B cell (primary cell): ENCODE measurements around the gene PNPLA6. TPM values are rescaled to one million over a fixed set of nuclear protein-coding genes. Genes with fewer than 3 reads are reported as not detected.

Source experiments
- ATAC-seq: fragments of 200-7000 bp; cut with Tn5 transposase; one replicate; pipeline ENCODE4 v1.10.0; 2021; ENCODE audit warnings: low read depth, mild to moderate bottlenecking, moderate number of reproducible peaks, moderate library complexity
- CTCF ChIA-PET: fragments of 350-600 bp; sonication (Branson Sonifier 250); formaldehyde crosslinking; loops from one replicate; lab custom pipeline; 2021; ENCODE audit warnings: antibody characterized with exemption, inconsistent platforms; lab: Charles Lee
- POLR2A ChIA-PET: fragments of 350-600 bp; sonication (Branson Sonifier 250); formaldehyde crosslinking; loops from one replicate; lab custom pipeline; 2021; ENCODE audit warnings: antibody characterized with exemption; lab: Charles Lee
- DNase-seq: peaks from one replicate; pipeline ENCODE4 v3.0.0; 2013
- H2AFZ ChIP-seq: 2 replicates; pipeline ENCODE4 v1.6.1; 2012; ENCODE audit warnings: mild to moderate bottlenecking, low read depth, low read length; ENCODE audit not compliant: insufficient read depth, poor library complexity, severe bottlenecking
- H3K27ac ChIP-seq, 2 donors: 1 replicate in 1 of 2; 2 replicates in 1 of 2; pipeline ENCODE4 v1.5.1; 2012 to 2013; ENCODE audit warnings: low read length in 2 of 2, mild to moderate bottlenecking in 2 of 2, moderate library complexity in 1 of 2
- H3K27me3 ChIP-seq, 4 experiments: fragments of 200-600 bp in 1 of 4; sonication (generic) in 1 of 4; replicated peaks in 1 of 4; 1 replicate in 2 of 4; 2 replicates in 2 of 4; pipeline versions ENCODE4 v1.6.1 to v1.7.0; 2013 to 2016; ENCODE audit warnings: low read length in 3 of 4, mild to moderate bottlenecking in 2 of 4, mixed read lengths in 1 of 4, moderate library complexity in 1 of 4; ENCODE audit not compliant: insufficient read depth in 4 of 4, control insufficient read depth in 3 of 4; ENCODE audit errors: control extremely low read depth in 1 of 4
- H3K36me3 ChIP-seq, 2 experiments: replicated peaks in 1 of 2; 1 replicate in 1 of 2; 2 replicates in 1 of 2; pipeline versions ENCODE4 v1.6.1 to v1.7.1; 2013; ENCODE audit warnings: low read length in 1 of 2; ENCODE audit not compliant: insufficient read depth in 2 of 2, control insufficient read depth in 1 of 2; ENCODE audit errors: control extremely low read depth in 1 of 2, extremely low read depth in 1 of 2
- H3K4me1 ChIP-seq, 2 donors: fragments of 200-600 bp in 1 of 2; sonication (generic) in 1 of 2; 1 replicate in 1 of 2; 2 replicates in 1 of 2; pipeline versions ENCODE4 v1.5.1 to v1.6.1; 2013 to 2017; ENCODE audit warnings: low read length in 2 of 2; ENCODE audit not compliant: control insufficient read depth in 2 of 2, insufficient read depth in 2 of 2
- H3K4me2 ChIP-seq: replicated peaks from 2 replicates; pipeline ENCODE3; 2012; ENCODE audit warnings: mild to moderate bottlenecking, low read depth, low read length; ENCODE audit not compliant: poor library complexity, severe bottlenecking
- H3K4me3 ChIP-seq, 5 experiments: fragments of 200-600 bp in 1 of 5; sonication (generic) in 1 of 5; 1 replicate in 3 of 5; 2 replicates in 2 of 5; pipeline versions ENCODE4 v1.5.1 to v1.7.0; 2011 to 2016; ENCODE audit warnings: low read length in 4 of 5, mild to moderate bottlenecking in 4 of 5, low read depth in 2 of 5, control low read depth in 1 of 5, moderate library complexity in 1 of 5; ENCODE audit not compliant: insufficient read depth in 1 of 5; ENCODE audit errors: control extremely low read depth in 1 of 5, extremely low read depth in 1 of 5
- H3K79me2 ChIP-seq: fragments of 200-600 bp; sonication (generic); one replicate; pipeline ENCODE4 v1.6.0; 2016; ENCODE audit warnings: low read length; ENCODE audit not compliant: control insufficient read depth, insufficient read depth
- H3K9ac ChIP-seq: fragments of 200-600 bp; sonication (generic); 2 replicates; pipeline ENCODE4 v1.6.1; 2017; ENCODE audit warnings: mild to moderate bottlenecking, low read length, moderate library complexity
- H3K9me3 ChIP-seq, 3 donors: one replicate each; pipeline versions ENCODE4 v1.6.1 to v1.7.1; 2013; ENCODE audit warnings: low read length in 2 of 3; ENCODE audit not compliant: control insufficient read depth in 2 of 3, insufficient read depth in 1 of 3; ENCODE audit errors: control extremely low read depth in 1 of 3
- H4K20me1 ChIP-seq: 2 replicates; pipeline ENCODE4 v1.6.0; 2012; ENCODE audit warnings: mild to moderate bottlenecking, low read length; ENCODE audit not compliant: insufficient read depth, control insufficient read depth, poor library complexity, severe bottlenecking
- H3K27ac Mint-ChIP-seq: one replicate; pipeline ENCODE4 v1.8.0; 2021; ENCODE audit warnings: mixed read lengths
- H3K27me3 Mint-ChIP-seq: one replicate; pipeline ENCODE4 v1.8.0; 2021; ENCODE audit warnings: mixed read lengths
- H3K4me1 Mint-ChIP-seq: one replicate; pipeline ENCODE4 v1.8.0; 2021; ENCODE audit warnings: mixed read lengths
- H3K4me3 Mint-ChIP-seq: one replicate; pipeline ENCODE4 v1.8.0; 2021; ENCODE audit warnings: mixed read lengths
- H3K9me3 Mint-ChIP-seq: one replicate; pipeline ENCODE4 v1.8.0; 2022; ENCODE audit warnings: mixed read lengths; ENCODE audit not compliant: insufficient read depth
- CTCF ChIP-seq: fragments of 200-600 bp; IDR thresholded peaks from one replicate; pipeline ENCODE4 v1.8.0; 2022; ENCODE audit warnings: antibody characterized with exemption, mild to moderate bottlenecking
- EZH2 ChIP-seq: IDR thresholded peaks from 2 replicates; pipeline ENCODE4 v1.6.1; 2012; ENCODE audit warnings: borderline replicate concordance, low read depth, mild to moderate bottlenecking, moderate library complexity, low read length; ENCODE audit not compliant: insufficient read depth, poor library complexity, severe bottlenecking
- WGBS: methylation state at CpG from one replicate; pipeline ENCODE4 v1.1.5; 2013; ENCODE audit warnings: missing lambda C conversion rate; ENCODE audit not compliant: insufficient coverage; 5-methylcytosine and 5-hydroxymethylcytosine counted together
- intact Hi-C: fragments of 100-400 bp; cut with micrococcal nuclease; formaldehyde crosslinking; loops from one replicate; pipeline ENCODE4 v1.10.0; 2022
- polyA plus RNA-seq: library from polyadenylated mRNA; depleted of rRNA; stranded (reverse); fragments of >200 nt; gene quantifications from 2 replicates; pipeline ENCODE4 v1.2.3, GENCODE V29; 2012
- total RNA-seq, 2 donors: library from RNA; stranded (reverse); fragments of 120-200 nt in 1 of 2; gene quantifications; 1 replicate in 1 of 2; 2 replicates in 1 of 2; pipeline versions ENCODE4 v1.2.3 to v1.2.4, GENCODE V29; 2013 to 2022

PNPLA6 gene
- total and polyA plus RNA-seq, 2 donors (not counting 1 experiment from before 2014, with no cell fraction given): 102 to 149 TPM

- Mint-ChIP-seq H3K27ac (no peak overlapping the region), H3K4me1 (peaks cover 22% of the 10 kb centered on the region), H3K27me3 (no peaks in the 10 kb centered on the region), H3K4me3 (no peak overlapping the region), H3K9me3 (no peaks in the 10 kb centered on the region)
- H3K79me2 ChIP-seq: peaks cover 3% of the 10 kb centered on the region
- TF ChIP-seq EZH2 (no peak), CTCF (no peak)
- H3K4me1 ChIP-seq: peaks cover 22 to 32% of the 10 kb centered on the region in 2 donors
- CTCF ChIA-PET: interaction anchor here (0.8 kb wide), 1 partner anchor 86 kb away, joined by 3 read pairs; no protein-coding TSS in a partner anchor
- H2AFZ ChIP-seq: no peak overlapping the region
- no peak overlapping the region for H3K4me3 ChIP-seq
- no peaks in the 10 kb centered on the region for H3K36me3 ChIP-seq
- no peaks in the 10 kb centered on the region for H3K27me3 ChIP-seq
- DNase-seq (no peak), ATAC-seq (no peak)
- 96% methylated on average over 49 of the region's 51 CpGs for WGBS
- H3K9me3 ChIP-seq: peaks cover 0 to 3% (median 0%) of the 10 kb centered on the region in 3 donors
- intact Hi-C loops: loop anchor here (5.0 kb wide), 1 partner anchor 1798 kb away; the partner anchor contains the start of genes CATSPERD and LONP1
- H3K27ac ChIP-seq: no peak overlapping the region
- H3K4me2 ChIP-seq: no peak overlapping the region
- POLR2A ChIA-PET: interaction anchor here (1.0 kb wide), 1 partner anchor 94 kb away, joined by 3 read pairs; no protein-coding TSS in a partner anchor
- no peaks in the 10 kb centered on the region for H4K20me1 ChIP-seq
- no peak overlapping the region for H3K9ac ChIP-seq
These were observed 15.1 kb upstream of the PNPLA6 start for GRCh38 chr19:7520131-7521051.
